Hematopoietic multipotent progenitor cell (in vitro differentiated cells): Measurements from ENCODE around the gene IL6ST. TPM values are rescaled to one million over a fixed set of nuclear protein-coding genes. Genes with fewer than 3 reads are reported as not detected.

Source experiments
- DNase-seq, 3 donors: peaks; one replicate each; pipeline ENCODE4 v3.0.0-alpha.2; 2011 to 2015; ENCODE audit warnings: low read depth in 2 of 3, low spot score in 2 of 3
- small RNA-seq: library from RNA; depleted of rRNA; stranded (forward); fragments of <200 nt; gene quantifications from one replicate; pipeline ENCODE3, GENCODE V24; 2012
- total RNA-seq: library from RNA; depleted of rRNA; stranded (reverse); fragments of >200 nt; gene quantifications from one replicate; pipeline ENCODE4 v1.2.3, GENCODE V29; 2012

The IL6ST gene
- total RNA-seq, 1 donor = 17.2 TPM

DNA sequence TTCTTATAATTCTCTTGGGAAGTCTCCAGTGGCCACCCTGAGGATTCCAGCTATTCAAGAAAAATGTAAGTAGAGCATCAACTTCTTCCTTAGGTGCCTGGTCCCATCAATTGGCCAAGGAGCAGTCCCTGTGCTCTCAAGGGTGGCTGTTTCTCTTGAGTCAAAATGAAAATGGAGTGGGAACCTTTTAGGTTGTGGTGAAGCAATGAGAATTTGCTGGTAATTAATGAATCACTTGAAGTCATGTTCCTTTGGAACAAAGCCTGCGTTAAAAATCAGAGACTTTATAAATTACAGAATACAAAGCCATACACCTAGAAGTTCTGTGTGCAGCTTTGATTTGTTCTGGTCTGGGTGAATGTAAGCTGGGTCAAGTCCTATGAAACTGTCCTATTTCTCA is 94.7 kb downstream of the IL6ST start:
- DNase-seq = no peak

DNA sequence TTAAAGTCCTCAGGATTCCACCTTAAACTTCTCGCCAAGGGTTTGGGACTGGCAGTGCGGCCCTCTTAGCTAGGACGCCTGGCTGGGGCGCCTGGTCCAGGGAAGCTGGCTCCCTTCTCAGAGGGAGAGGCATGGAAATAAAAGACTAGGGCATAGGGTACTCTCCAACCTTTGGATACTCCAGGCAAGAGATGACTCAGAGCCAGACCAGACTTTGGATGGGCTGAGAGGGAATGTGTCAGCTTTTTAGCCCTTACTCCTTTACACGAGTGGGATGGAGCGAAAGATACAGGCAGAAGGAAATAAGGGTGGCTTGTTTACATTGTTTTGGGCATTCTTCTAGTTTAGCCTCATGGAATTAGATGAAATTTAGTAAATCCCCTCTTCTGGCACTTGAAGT is 95.4 kb downstream of the IL6ST start:
- no peak for DNase-seq

DNA sequence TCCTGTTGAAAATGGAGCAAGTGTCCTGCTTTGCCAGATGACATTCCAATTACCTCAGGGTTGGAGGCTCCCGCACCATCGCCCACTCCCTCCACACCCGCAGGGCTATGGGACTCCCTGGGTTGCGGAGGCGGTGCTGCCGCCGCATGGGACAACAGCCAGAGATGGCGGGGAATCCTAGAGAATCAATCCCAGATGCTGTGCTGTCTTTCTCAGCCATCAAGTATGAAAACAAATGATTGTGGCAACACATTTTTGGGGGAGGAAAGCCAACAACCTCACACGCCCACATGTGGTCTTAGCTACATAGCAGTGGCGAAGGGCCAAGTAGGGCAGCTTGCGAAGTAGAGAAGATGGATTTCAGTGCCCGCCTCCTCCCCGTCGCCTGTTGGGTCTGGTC is 96.9 kb downstream of the IL6ST start:
- no peak for DNase-seq

DNA sequence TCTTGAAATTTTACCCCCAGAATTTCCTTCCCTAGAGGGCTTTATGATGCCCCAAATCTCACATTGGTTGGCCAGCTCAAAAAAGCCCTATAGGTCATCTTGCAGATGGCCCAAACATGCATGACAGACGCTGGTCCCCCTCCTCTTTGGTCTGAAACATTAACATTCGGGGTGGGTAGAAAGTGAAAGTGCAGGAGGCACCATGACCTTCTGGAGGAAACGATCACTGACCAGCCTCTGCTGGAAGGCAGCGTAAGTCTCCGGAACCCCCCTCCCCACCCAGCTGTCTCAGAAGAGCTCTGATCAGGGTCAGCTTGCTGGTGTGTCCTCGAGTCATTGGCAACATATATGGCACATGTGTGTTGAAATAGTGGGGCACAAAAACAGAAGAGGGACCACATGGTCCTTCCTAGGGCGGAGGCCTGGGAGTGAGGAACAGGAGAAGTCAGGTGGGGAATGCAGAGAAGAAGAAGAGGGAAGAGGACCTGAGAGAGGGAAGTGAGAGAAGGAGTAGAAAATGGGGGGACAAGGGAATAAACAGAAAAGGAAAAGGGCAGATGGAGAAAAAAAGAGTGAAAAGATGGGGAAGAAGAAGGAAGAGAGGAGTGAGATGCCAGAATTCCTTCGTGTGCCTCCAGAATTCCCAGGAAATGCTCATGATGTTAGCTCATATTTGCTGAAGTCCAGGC is 97.4 kb downstream of the IL6ST start:
- DNase-seq = no peak

DNA sequence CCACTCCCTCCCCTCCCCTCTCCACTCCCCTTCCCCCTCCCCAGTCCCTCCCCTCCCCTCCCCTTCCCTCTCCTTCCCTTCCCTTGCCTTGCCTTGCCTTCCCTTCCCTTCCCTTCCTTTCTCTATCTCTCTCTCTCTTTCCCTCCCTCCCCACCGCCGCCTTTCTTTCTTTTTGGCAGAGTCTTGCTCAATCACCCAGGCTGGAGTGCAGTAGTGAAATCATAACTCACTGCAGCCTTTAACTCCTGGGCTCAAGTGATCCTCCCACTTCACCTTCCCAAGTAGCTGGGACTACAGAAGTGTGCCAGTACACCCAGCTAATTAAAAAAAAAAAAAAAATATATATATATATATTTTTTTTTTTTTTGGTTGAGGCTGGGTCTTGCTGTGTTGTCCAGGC is 98.1 kb downstream of the IL6ST start:
- no peak for DNase-seq

DNA sequence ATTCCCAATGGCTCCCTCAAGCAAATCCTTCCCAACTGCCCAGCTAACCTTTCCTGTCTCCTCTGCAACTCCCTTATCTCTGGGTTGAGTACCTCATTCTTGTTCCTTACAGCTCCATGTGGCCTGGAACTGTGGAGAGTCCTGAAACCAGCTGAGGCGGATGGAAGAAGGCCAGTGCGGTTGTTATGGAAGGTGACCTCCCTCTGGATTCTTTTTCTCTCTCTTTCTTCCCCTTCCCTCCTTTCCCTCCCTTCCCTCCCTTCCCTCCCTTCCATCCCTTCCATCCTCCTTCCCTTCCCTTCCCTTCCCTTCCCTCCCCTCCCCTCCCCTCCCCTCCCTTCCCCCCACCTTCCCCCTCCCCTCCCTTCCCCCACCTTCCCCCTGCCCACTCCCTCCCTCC is 98.5 kb downstream of the IL6ST start:
- DNase-seq = no peak

DNA sequence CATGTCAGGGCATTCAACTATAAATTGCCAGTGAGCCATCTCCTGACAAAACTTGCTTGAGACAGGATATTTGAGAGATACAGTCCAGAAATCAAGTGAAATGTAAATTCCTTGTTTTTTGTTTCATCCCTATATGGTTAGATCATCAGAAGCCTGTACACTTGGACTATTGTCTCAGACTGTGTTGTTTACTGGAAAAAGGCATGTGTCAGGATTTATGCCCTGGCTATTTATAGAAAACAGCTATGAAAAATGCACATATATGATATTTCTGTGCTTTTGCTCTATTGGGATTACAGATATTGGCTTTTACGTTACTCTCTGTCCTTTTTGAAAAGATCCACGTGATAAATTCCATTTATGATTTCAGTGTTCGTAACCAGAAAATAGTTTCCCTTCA is 99.4 kb downstream of the IL6ST start:
- no peak for DNase-seq

DNA sequence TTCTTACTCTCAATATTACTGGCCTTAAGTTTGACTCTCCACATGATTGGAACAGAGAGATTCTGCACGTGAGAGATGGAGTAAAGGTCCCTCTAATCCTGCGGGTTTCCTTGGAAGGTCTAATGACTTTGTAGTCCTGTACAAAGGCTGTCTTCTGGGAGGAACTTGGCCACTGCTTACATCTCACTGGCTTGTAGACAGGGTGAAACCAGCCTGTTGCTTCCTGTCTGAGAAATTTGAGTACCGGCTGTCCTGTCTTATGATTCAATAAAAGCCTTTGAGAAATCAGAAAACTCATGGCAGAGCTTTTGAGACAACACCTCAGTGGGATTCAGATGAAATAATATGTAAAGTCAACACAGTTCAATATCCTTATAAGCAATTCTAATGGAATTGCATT is 100.6 kb downstream of the IL6ST start:
- no peak for DNase-seq

DNA sequence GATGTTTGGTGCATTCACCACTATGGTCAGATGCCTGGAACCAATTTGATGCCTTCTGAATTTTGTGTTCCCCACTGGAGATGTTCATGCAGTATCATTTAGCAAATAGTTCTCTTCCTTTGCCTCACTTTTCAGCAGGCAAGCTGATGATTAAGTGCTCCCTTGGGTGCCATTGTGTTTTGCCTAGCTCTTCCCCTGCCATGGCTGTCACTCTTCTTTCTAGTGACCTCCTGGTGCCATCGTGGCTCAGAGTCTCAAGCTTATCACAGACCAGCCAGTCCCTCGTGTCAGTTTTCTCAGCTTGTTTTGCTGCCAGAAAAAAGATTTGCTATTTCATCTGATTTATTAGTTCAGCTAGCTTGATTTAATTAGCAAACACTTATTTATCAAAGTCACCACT is 102.3 kb downstream of the IL6ST start:
- DNase-seq = no peak

DNA sequence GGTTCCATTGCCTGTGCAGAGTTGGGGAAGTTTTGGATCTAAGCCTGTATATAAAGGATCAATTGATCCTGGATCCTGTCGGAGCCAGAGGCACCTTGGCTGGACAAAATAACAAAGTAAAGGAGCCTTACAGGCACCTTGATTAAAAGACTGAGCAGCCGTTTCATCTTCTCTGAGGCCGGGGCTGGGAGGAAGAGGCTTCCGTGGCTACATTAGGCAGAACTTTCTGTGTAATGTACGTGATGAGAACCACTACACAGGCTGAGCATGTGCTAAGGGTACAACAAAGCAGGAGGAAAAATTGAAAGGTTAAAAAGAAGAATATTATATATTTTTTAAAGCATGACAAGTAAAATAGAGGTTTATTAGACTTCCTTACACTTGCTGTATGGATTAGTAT is 106.6 kb downstream of the IL6ST start:
- no peak for DNase-seq

DNA sequence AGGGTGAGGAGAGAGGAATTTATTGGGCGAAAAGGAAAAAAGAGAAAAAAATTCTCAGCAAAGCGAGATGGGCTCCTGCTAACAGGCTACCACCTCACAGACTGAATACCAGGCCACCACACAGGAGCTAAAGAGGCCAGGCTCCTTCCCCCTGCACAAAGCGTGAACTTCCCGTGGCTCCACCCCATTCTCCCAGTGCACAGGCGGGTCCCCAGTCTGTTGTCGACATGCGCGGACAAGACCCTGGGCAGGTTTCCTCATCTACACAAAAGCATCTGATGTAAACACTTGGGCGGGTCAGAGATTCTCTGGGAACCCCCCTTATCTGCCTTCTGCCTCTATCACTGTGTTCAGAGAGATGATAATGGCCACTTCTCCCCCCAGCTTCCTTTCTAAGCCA is 109.4 kb downstream of the IL6ST start:
- DNase-seq = no peak

Small RNA genes within 50 kb of the gene (small RNA-seq; reads per million reads assigned to genes)
- gene AC016596.1 = not detected
- gene RF01210 = not detected

Other genes with a start within 250 kb of the IL6ST start
- not detected for gene IL31RA, start 143.6 kb downstream of the IL6ST start, total RNA-seq
- under 0.01 TPM for gene ANKRD55, start 238.4 kb upstream of the IL6ST start, total RNA-seq